GM18951 (cell line): Measurements from ENCODE around the gene CPVL.

ENCODE experiments used
- POLR2A ChIP-seq: IDR thresholded peaks from 4 replicates; pipeline ENCODE4 v1.6.1; 2011; ENCODE audit warnings: mild to moderate bottlenecking; ENCODE audit not compliant: insufficient read length, insufficient read depth; ENCODE audit errors: extremely low read depth
- in situ Hi-C: fragments of 300-500 bp; cut with MboI; formaldehyde crosslinking; loops from one replicate; pipeline ENCODE4 v1.12.0; 2022; ENCODE audit warnings: low sequenced_read_pairs, mixed read lengths, inconsistent platforms; ENCODE audit not compliant: unreplicated experiment

CPVL gene

DNA sequence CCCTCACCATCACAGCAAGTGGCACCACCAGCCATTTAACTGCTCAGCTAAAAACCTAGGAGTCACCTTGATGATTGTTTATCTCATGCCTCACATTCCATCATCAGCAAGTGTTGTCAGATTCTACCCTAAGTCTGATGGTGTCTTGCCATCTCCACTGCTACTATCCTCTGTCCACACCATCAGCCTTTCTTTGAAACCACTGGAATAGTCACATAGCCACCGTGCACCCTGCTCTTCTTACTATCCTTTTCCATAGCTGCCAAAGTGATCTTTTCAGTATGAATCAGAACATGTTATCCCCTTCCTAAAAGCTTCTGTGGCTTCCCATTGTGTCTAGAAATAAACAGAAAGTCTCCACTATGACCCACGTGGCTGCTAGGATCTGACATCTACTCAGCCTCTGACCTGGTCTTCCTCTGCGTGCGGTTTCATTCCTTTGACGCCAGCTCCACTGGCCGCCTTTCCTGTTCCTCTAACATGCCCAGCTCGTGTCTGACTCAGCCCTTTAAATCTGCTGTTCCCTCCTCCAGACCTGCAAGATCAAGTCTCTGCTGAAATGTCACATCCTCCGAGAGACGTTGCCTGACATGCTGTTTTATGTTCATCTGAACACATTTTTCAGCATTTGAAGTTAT is 31.7 kb upstream of the CPVL start:
- TF ChIP-seq POLR2A: no peak
- in situ Hi-C loops: no loop called here

DNA sequence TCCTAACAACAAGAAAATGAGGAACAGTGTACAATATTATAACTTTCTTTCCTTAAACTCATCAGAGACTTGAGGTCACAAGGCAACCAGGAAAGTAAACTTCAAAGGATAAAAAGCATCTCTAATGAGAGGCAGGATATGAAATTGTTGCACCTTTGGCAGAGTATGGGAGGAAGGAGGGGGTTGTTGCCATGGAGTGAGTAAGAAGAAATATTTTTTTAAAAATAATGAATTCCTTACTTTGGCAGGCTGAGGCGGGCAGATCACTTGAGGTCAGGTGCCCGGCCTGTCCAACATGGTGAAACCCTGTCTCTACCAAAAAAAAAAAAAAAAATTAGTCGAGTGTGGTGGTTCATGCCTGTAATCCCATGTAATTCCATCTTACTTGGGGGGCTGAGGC is 27.1 kb upstream of the CPVL start:
- no peak for TF ChIP-seq POLR2A
- in situ Hi-C loops: no loop called here

DNA sequence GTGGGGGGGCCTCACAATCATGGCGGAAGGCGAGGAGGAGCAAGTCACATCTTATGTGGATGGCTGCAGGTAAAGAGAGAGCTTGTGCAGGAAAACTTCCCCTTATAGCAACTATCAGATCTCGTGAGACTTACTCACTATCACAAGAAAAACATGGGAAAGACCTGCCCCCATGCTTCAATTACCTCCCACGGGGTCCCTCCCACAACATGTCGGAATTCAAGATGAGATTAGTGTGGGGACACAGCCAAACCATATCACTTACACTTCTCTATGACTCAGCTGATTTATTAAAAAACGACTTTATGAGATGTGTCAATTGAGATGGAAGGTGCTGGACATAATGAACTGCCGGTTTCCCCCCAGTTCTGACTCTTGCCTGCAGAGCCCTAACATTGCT is 24.4 kb upstream of the CPVL start:
- TF ChIP-seq POLR2A: no peak
- in situ Hi-C loops: no loop called here

DNA sequence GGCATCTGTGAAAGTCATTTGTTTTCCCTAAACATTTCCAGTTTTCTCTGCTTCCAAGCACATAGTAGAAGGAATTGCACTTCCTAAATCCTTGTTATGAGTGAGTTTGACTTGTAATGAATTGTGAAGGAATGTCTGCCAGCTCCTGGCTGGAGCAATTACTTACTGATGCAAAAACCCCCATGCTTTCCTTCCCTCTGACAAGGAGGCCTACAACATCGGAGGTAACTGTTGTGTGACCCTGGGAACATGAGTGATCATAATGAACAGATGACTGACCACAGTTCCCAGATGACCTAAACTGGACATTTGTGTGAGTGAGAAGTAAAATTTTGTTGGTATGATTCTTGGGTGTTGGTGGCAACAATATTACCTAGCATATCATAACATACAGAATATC is 21.4 kb upstream of the CPVL start:
- no peak for TF ChIP-seq POLR2A
- in situ Hi-C loops: no loop called here

DNA sequence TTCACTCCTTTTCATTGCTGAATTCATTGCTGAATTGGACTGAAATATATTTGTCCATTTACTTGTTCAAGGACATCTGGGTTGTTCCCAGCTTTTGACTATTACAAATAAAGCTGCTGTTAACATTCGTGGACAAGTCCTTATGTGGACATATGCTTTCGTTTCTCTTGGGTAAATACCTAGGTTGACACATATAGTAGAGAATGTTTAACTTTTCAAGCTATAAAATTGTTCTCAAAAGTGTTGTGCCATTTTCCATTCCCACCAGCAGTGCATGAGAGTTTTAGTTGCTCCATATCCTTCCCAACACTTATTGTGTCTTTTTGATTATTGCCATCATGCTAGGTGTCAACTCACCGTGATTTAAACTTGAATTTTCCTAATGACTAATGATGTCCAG is 17.5 kb upstream of the CPVL start:
- in situ Hi-C loops: no loop called here

DNA sequence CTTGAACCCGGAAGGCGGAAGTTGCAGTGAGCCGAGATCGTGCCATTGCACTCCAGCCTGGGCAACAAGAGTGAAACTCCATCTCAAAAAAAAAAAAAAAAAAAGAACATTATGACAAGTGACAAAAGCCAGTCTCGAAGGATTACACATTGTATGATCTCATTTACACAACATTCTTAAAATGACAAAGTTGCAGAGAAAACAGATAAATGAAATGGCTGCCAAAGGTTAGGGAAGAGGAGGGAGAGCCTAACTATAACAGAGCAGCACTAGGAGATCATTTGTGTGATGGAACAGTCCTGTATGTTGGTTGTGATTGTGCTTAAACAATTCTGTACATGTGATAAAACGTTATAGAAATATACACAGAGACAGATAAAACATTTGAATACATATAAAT is 16.2 kb upstream of the CPVL start:
- no peak for TF ChIP-seq POLR2A
- in situ Hi-C loops: no loop called here

More for the DNA sequence above, 17.5 kb upstream of the CPVL start:
- no peak for TF ChIP-seq POLR2A

DNA sequence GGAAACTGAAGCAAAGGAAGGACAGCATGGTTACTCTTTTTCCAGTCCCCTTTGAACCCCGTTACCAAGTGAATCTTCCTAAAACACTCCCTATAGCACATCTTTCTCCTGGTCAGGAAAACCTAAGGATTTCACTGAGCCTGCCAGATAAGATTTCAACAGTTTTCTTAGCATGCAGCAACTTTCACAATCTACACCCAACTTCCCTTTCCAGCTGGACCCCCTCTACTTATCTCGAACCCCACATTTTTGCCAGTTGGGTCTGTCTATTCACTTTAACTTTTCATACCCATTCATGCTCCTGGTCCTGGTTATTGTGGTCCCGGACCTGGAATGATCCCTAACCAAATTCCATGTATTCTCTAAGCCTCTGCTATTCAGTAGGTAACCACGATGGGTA is 14.9 kb upstream of the CPVL start:
- TF ChIP-seq POLR2A: no peak
- in situ Hi-C loops: no loop called here

DNA sequence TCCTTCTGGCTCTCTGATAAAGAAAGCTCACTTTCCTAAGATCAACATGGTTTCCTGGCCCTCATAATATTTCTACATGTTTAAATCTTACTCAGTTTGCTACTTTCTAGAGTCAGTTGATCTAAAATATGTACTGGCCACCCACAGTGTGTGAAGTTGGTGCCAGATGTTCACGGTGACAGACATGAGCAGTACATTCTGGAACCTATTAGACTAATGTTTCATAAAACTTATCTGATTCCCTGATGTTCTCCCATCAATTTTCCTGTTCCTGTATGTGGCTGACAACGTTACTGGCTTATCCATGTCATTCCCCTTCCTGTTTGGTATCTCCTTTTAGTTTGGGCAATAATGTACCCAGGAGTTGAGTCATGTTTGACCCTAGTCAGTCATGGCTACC is 13.7 kb upstream of the CPVL start:
- in situ Hi-C loops: no loop called here
- no peak for TF ChIP-seq POLR2A

DNA sequence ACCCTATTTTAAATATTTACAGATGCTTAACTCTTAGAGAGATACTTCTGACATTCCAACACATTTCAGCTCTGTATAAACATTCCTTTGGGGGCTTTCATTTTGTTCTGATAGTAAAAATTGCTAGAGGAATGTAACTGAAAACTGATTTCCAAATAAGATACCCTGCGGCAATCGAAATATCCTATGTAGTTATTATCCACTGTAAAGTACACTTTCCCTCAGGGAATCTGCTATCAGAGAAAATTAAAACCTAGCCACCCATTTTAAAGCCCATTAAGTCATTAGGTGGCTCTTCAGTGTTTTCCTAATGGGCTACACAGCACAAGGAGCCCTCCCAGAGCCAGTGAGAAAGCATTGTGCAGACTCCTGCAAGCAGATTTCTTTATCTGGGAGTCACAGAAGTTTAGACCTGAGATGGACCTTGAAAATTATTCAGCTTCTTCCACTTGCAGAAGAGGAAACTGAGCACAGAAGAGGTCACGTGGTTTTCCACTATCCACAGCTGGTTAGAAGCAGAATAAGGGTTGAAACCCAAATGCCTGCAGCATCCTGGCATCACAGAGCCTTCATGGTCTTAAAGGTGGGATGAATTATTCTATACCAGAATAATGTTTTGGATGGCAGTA is 12.6 kb upstream of the CPVL start:
- in situ Hi-C loops: no loop called here
- TF ChIP-seq POLR2A: no peak

DNA sequence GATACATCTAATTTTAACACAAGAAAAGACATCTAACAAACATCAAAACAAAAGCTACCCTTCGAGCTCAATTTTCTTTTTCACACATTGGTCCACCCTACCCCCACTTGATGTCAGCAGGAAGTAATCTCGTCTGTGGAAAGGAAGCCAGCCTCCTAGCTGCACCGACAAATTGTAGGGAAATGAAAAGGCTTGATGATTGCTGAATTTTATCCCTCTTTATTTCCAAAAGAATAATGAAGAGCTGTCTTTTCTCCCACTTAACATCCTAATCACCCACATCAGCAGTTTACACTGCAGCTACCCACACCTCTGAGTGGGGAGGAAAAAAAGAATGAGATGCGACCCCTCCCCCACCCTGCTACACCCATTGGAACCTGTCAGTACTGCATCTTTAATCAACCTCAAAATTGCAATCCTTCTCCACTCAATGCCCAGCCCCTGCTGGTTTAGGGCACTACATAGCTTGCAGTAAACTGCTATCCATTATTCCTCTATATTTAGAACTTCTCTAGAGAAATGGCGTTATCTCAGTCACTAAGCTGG is 10.6 kb upstream of the CPVL start:
- in situ Hi-C loops: no loop called here
- no peak for TF ChIP-seq POLR2A

DNA sequence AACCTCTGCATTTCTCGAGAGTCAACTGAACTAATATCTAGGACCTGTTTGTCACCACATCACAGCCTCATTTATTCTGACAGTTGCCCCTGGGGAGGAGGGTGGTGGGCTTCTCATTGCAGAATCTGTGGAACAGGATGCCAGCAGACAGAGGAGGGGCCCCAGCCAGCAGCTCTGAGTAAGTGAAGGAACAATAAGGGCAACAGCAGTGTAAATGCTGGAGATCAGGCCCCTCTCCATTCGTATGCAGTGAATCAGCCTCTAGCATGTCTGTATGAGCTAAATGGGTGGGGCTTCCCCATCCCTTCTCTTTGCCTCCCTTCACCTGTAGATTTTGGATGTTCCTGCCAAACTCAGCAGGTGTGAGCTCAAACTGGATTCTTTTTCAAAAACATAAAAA is 7.7 kb upstream of the CPVL start:
- TF ChIP-seq POLR2A: no peak
- in situ Hi-C loops: no loop called here

DNA sequence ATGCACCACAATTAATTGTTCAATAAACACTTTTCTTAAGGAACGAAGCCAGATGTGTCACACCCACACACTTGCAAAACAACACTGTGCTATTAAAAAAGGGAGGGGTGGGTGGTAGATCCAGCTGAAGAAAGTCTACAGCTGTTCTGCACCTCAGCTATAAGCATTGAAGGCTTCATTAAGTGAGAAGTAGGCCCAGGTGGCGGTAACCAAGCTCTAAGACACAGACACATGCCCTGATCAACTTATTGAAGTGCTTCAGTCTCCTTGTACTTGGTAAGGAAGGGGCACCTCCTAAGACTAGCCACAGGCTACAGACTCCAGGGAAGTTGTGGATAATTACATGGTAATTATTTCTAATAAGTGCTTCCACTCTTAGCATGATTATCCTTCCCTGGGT is 4.5 kb upstream of the CPVL start:
- no peak for TF ChIP-seq POLR2A
- in situ Hi-C loops: no loop called here

DNA sequence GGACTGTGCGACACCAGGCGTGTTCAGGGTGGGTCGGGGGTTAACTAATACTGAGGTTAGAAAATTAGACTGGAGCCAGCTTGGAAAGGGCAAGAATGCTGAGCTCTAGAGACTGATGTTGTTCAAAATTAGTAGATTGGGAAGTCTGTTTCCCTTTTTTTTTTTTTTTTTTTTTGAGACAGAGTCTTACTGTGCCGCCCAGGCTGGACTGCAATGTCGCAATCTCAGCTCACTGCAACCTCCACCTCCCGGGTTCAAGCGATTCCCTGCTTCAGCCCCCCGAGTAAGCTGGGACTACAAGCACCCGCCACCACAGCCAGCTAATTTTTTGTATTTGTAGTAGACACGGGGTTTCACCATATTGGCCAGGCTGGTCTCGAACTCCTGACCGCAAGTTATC is 2.7 kb upstream of the CPVL start:
- in situ Hi-C loops: no loop called here
- TF ChIP-seq POLR2A: no peak

DNA sequence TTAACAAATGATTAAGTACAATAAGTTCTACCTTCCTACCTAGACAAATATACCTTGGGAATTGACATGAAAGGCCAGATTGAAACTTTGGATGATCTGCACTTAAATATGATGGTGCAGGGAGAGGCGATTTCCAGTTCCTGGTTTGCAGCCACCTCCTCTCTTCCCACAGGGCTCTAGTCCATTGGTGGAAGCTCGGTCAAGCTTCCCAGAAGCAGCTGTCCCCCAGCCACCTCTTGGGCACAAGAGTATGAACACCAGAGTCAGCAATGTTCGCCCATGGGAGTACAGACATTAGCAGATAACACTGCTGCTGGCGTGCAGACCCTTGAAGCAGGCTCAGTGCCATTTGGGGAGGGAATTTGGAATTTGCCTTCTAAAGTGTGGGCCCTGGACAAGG is 1.5 kb upstream of the CPVL start:
- no peak for TF ChIP-seq POLR2A
- in situ Hi-C loops: no loop called here
